ENCODE results near the gene COL20A1. TPM values are rescaled to one million over a fixed set of nuclear protein-coding genes. Genes with fewer than 3 reads are reported as not detected.

The COL20A1 gene
- total and polyA plus RNA-seq, 2 experiments from 2014 or later, result 1.4 TPM; not detected in 1

DNA sequence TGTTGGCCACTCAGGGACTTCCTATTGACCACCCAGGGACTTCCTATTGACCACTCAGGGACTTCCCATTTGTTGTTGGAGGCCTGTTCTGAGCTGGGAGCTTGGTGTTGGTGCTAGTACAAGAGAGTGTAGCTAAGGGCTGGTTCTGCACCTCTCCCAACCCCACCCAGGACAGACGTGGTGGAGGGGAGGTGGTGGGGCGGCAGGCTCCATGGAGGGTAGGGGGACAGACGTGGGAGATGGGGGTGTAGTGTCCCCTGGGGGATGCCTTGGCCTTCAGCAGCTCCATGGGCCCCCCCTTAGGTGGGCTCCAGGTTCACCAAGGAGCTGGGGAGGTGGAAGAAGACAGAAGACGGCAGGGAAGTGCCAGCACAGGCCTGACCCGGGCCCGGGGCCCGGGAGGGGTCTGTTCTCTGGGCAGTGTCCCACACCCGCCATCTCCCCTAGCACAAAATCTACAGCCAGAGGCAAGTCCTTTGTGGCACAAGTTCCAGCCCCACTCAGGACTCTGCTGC, 34.3 kb downstream of the COL20A1 start:
- peaks cover 5% of the 10 kb centered on the region for H3K27me3 ChIP-seq
- TF ChIP-seq, protein P1, sequence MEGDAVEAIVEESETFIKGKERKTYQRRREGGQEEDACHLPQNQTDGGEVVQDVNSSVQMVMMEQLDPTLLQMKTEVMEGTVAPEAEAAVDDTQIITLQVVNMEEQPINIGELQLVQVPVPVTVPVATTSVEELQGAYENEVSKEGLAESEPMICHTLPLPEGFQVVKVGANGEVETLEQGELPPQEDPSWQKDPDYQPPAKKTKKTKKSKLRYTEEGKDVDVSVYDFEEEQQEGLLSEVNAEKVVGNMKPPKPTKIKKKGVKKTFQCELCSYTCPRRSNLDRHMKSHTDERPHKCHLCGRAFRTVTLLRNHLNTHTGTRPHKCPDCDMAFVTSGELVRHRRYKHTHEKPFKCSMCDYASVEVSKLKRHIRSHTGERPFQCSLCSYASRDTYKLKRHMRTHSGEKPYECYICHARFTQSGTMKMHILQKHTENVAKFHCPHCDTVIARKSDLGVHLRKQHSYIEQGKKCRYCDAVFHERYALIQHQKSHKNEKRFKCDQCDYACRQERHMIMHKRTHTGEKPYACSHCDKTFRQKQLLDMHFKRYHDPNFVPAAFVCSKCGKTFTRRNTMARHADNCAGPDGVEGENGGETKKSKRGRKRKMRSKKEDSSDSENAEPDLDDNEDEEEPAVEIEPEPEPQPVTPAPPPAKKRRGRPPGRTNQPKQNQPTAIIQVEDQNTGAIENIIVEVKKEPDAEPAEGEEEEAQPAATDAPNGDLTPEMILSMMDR (IDR thresholded peaks at IDR 0.05; ENCODE audit: low read depth, low read length), result no peak
- no peaks in the 10 kb centered on the region for H3K9me3 ChIP-seq (ENCODE audit: low read depth)
- no peaks in the 10 kb centered on the region for H3K4me1 ChIP-seq (ENCODE audit: low read depth)
- H3K27ac ChIP-seq, result no peak overlapping the region
- H3K36me3 ChIP-seq, result no peaks in the 10 kb centered on the region
- no peak for DNase-seq (ENCODE audit: low read depth in 1 of 2, low spot score in 1 of 2)
- no peak overlapping the region for H3K4me3 ChIP-seq

DNA sequence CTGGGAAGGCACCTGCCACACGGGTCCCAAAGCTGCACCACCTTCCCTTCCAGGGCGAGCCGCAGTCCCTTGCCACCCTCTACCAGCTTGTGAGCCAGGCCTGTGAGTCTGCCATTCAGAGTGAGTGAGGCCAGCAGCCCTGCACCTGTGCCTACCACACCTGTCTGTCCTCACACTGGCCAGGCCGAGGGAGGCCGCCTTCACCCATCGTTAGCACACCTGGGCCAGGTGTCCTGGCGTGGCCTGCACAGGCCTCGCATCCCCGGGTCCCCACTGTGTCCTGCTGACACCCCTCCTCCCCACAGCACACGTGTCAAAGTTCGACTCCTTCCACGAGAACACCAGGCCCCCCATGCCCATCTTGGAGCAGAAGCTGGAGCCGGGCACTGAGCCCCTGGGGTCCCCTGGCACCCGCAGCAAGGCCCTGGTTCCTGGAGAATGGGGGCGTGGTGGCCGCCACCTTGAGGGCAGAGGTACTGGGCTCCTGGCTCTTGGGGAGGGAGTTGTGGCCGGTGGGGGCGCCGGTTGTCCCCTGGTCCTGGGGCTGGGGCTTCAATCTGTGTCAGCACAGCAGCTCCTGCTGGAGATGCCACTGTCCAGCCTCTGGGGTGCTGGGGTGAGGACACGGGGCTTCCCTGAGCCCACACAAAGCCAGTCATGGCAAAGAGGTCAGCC, 35.2 kb downstream of the COL20A1 start:
- Histone ChIP-seq H3K4me1 (ENCODE audit: low read depth) (no peaks in the 10 kb centered on the region), H3K4me3 (no peak overlapping the region), H3K27me3 (peaks cover 5% of the 10 kb centered on the region), H3K36me3 (no peaks in the 10 kb centered on the region), H3K27ac (no peak overlapping the region), H3K9me3 (ENCODE audit: low read depth) (no peaks in the 10 kb centered on the region)
- no peak for DNase-seq (ENCODE audit: low read depth in 1 of 2, low spot score in 1 of 2)
- TF ChIP-seq, protein P1 (IDR thresholded peaks at IDR 0.05; ENCODE audit: low read depth, low read length), result no peak

DNA sequence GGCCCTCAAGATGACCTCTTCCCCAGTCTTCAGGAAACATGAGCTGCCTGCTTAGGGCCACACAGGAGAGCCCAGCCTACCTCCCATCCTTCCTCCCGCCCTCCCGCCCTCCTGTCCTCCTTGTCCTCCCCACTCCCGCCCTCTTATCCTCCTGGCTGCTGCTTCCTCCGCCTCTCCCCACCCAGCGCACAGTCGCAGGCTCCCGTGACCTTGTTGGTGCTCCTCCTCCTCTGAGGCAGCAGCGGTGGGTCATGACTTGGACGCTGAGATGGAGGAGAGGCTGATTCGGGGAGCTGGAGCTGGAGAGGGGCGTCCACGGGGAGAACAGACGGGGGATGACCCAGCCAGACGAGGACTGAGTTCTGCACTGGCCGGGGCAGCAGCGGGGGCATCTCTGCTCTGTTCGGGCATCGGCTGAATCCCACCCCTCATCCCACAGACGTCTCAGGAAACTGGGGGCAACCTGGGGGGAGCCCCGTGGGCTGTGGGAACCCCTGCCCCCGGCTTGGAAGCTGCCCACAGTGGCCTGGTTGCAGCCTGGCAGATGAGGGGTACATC, 35.8 kb downstream of the COL20A1 start:
- Histone ChIP-seq H3K36me3 (no peaks in the 10 kb centered on the region), H3K4me1 (ENCODE audit: low read depth) (no peaks in the 10 kb centered on the region), H3K27me3 (peaks cover 5% of the 10 kb centered on the region), H3K4me3 (no peak overlapping the region), H3K27ac (no peak overlapping the region), H3K9me3 (ENCODE audit: low read depth) (no peaks in the 10 kb centered on the region)
- TF ChIP-seq, protein P1 (IDR thresholded peaks at IDR 0.05; ENCODE audit: low read depth, low read length), result no peak
- no peak for DNase-seq (ENCODE audit: low read depth in 1 of 2, low spot score in 1 of 2)

DNA sequence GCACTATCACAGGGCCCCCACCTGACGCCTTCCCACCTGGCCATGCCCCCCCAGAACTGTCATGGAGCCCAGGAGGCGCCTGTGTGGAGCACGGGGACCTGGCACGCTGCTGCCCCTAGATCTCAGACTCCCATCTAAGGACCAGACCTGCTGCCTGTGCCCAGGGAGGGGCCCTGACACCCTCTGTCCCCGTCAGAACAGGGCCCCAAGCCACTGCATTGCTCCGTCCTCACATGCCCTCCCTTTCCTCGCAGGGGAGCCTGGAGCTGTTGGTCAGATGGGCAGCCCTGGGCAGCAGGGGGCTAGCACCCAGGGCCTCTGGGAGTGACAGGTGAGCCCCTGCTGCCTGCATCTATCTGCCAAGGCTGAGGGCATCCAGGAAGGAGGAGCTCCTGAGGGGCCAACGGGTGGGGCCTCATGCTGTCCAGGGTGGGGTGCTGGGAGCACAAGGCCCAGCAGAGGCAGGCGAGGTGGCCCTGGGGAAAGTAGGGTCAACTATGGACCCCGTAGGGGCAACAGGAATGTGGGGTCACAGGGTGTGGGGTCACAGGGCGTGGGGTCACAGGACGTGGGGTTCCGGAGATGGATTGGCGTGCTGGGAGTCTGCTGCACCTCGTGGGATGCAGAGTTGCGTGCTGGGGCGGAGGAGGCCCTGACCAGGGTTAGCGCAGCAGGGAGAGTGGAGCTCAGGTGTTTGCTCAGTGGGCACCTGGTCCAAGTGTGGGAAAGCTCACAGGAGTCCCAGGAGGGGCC, 36.5 kb downstream of the COL20A1 start:
- Histone ChIP-seq H3K4me3 (no peak overlapping the region), H3K27ac (no peak overlapping the region), H3K4me1 (ENCODE audit: low read depth) (no peaks in the 10 kb centered on the region), H3K27me3 (no peaks in the 10 kb centered on the region), H3K9me3 (ENCODE audit: low read depth) (no peaks in the 10 kb centered on the region), H3K36me3 (no peaks in the 10 kb centered on the region)
- no peak for DNase-seq (ENCODE audit: low read depth in 1 of 2, low spot score in 1 of 2)
- TF ChIP-seq, protein P1 (IDR thresholded peaks at IDR 0.05; ENCODE audit: low read depth, low read length), result no peak

DNA sequence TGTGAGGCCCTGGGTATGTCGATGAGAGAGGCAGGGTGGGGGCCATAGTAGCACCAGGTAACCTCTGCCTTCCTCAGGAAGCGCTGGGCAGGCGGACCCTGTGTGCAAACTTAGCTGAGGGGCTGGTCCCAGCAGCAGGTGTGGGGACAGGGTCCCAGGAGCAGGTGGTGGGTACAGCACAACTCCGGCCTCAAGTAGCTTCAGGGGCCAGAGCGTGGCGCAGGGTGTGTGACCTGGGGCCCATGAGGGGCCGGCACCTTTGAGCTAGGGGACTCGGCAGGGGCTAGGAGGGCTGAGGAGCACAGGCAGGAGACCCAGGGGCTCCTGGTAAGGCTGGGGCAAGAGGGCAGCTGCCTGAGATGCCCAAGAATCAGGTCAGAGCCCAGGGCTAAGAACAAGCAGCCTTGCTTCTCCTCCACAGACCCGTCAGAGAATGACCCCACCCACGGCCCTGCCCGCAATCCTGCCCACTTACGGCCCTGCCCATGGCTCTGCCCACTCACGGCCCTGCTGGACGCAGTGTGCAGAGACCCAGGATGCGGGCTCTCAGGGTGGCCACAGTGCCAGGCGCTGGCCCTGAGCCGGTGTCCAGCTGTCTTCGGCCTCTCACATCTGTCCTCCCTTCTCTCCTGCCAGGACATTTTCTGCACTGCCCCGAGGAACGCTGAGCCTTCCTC, 37.2 kb downstream of the COL20A1 start:
- H3K9me3 ChIP-seq (ENCODE audit: low read depth), result no peaks in the 10 kb centered on the region
- DNase-seq (ENCODE audit: low read depth in 1 of 2, low spot score in 1 of 2), result no peak
- H3K27ac ChIP-seq, result no peak overlapping the region

More for the DNA sequence above, 37.2 kb downstream of the COL20A1 start:
- H3K27me3 ChIP-seq, result no peaks in the 10 kb centered on the region
- no peak overlapping the region for H3K4me3 ChIP-seq
- no peaks in the 10 kb centered on the region for H3K4me1 ChIP-seq (ENCODE audit: low read depth)
- TF ChIP-seq, protein P1 (IDR thresholded peaks at IDR 0.05; ENCODE audit: low read depth, low read length), result no peak
- H3K36me3 ChIP-seq, result no peaks in the 10 kb centered on the region
